Measurements from ENCODE around the gene CCDC38. TPM values are rescaled to one million over a fixed set of nuclear protein-coding genes. Genes with fewer than 3 reads are reported as not detected.

The CCDC38 gene
- total and polyA plus RNA-seq, 9 of the 15 experiments (the other 6 are each of a cell fraction or from before 2014, with no cell fraction given) = not detected

DNA sequence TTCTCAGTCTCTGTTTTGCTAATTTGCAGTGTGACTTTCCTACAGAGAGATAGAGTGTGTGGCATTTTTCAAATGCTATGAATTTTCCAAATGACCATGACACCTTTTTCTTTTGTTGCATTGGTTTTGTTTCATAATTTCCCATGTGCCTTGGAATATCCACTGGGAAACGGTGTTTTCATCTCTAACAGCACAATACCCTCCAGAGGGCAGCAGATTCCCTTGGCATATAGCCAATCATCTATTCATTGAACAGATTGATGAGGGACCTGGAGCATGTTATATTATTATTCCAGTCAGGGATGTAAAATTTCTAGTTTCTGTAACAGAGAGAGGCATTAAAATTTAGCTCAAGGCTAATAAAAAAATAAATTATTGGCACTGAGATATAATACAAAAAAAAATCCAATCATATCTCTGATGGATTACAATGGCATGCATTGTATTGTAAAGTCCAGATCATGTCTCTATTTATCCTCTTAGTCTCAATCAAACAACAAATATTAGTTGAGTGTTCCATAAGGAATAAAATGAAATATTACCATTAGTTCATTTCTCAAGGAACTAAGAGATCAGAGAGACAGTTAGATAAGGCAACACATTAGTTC, 122.2 kb downstream of the CCDC38 start:
- DNase-seq (ENCODE audit: extremely low read depth in 1 of 4, low spot score in 3 of 4) (peak; percentile 22 to 32 (median 28)), FAIRE-seq (no peak), ATAC-seq (no peak)
- TF ChIP-seq NFIC (IDR thresholded peaks at IDR 0.05) (peak; percentile 97), ZNF174 (CRISPR knock-in tag; IDR thresholded peaks at IDR 0.05) (no peak), RAD21 (CRISPR knock-in tag; conservative IDR thresholded peaks at IDR 0.05 in 1 of 2, IDR thresholded peaks at IDR 0.05 in 1 of 2) (peak; percentile 40 to 57; a peak in 3 of 4 replicates), ZBTB1 (CRISPR knock-in tag; IDR thresholded peaks at IDR 0.05; ENCODE audit: borderline replicate concordance, low read depth) (no peak), NFIX (CRISPR knock-in tag; IDR thresholded peaks at IDR 0.05; ENCODE audit: low read depth) (peak; percentile 43), CBX3 (IDR thresholded peaks at IDR 0.05; ENCODE audit: borderline replicate concordance in 1 of 2, low read length in 2 of 2) (no peak)
- TF ChIP-seq, protein P1, sequence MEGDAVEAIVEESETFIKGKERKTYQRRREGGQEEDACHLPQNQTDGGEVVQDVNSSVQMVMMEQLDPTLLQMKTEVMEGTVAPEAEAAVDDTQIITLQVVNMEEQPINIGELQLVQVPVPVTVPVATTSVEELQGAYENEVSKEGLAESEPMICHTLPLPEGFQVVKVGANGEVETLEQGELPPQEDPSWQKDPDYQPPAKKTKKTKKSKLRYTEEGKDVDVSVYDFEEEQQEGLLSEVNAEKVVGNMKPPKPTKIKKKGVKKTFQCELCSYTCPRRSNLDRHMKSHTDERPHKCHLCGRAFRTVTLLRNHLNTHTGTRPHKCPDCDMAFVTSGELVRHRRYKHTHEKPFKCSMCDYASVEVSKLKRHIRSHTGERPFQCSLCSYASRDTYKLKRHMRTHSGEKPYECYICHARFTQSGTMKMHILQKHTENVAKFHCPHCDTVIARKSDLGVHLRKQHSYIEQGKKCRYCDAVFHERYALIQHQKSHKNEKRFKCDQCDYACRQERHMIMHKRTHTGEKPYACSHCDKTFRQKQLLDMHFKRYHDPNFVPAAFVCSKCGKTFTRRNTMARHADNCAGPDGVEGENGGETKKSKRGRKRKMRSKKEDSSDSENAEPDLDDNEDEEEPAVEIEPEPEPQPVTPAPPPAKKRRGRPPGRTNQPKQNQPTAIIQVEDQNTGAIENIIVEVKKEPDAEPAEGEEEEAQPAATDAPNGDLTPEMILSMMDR (IDR thresholded peaks at IDR 0.05 in 2 of 3, conservative IDR thresholded peaks at IDR 0.05 in 1 of 3; ENCODE audit: insufficient read depth in 2 of 3, low read depth in 1 of 3, low read length in 3 of 3) = peak; percentile 31 to 54 (median 38); a peak in 4 of 6 replicates
- Histone ChIP-seq H3K9me3 (replicated peaks; ENCODE audit: control insufficient read depth, insufficient read depth, low read depth, low read length) (no peaks in the 10 kb centered on the region), H3K9ac (ENCODE audit: insufficient read depth in 1 of 2, low read depth in 2 of 2, low read length in 2 of 2) (no peak overlapping the region), H3K4me1 (replicated peaks in 1 of 2; ENCODE audit: control insufficient read depth in 2 of 2, insufficient read depth in 2 of 2, low read length in 2 of 2) (no peaks in the 10 kb centered on the region), H3K9me1 (ENCODE audit: control insufficient read depth, insufficient read depth, low read length) (no peaks in the 10 kb centered on the region), H3K27ac (ENCODE audit: extremely low read depth, low read depth, low read length) (no peak overlapping the region), H4K20me1 (replicated peaks; ENCODE audit: control insufficient read depth, insufficient read depth, low read length) (no peaks in the 10 kb centered on the region), H3K36me3 (ENCODE audit: control insufficient read depth, insufficient read depth, low read length) (no peaks in the 10 kb centered on the region), H3K4me3 (no peak overlapping the region), H3K27me3 (ENCODE audit: control insufficient read depth in 2 of 2, insufficient read depth in 2 of 2, low read length in 2 of 2) (no peaks in the 10 kb centered on the region; a peak in 3 of 5 replicates), H2AFZ (ENCODE audit: low read depth, low read length) (no peak overlapping the region), H3K4me2 (ENCODE audit: insufficient read depth, low read length) (no peak overlapping the region), H3K79me2 (ENCODE audit: control insufficient read depth, insufficient read depth, low read length) (no peaks in the 10 kb centered on the region)
- ChIA-PET CTCF (ENCODE audit: low intra/inter-chr PET ratio) (no interaction called here), POLR2A (no interaction called here)
- no TSS peak for BruUV-seq (replicated peaks)
- intact Hi-C loops (cut with micrococcal nuclease) = loop anchor here (5.0 kb wide), 1 partner anchor 177 kb away; the partner anchor contains the start of gene HAL
- in situ Hi-C loops (cut with MboI) = no loop called here
- WGBS (ENCODE audit: insufficient coverage, low coverage, missing lambda C conversion rate) = 0% methylated on average over 1 of the region's 1 CpG

Other genes with a start within 250 kb of the CCDC38 start
- not detected in 2 replicates for gene NTN4, start 151.8 kb downstream of the CCDC38 start, total RNA-seq (2014; rRNA removed)
- gene NTN4, start 151.8 kb downstream of the CCDC38 start, total RNA-seq (2014; rRNA removed; fragmentation: Illumina TruSeq; extraction: Trizol) = not detected in 2 replicates
- gene NTN4, start 151.8 kb downstream of the CCDC38 start, total RNA-seq (2015; rRNA removed; fragmentation: Illumina TruSeq; extraction: Trizol) = not detected in 2 replicates
- 0.13 TPM in 1 of 2 replicates, not detected in the other for gene NTN4, start 151.8 kb downstream of the CCDC38 start, total RNA-seq (2021)
- gene NTN4, start 151.8 kb downstream of the CCDC38 start, polyA plus RNA-seq (2011; rRNA removed) = not detected in 2 replicates
- not detected in 2 replicates for gene NTN4, start 151.8 kb downstream of the CCDC38 start, polyA plus RNA-seq (2014; fragmentation: Illumina TruSeq; extraction: Trizol)
- gene NTN4, start 151.8 kb downstream of the CCDC38 start, polyA plus RNA-seq (2014; fragmentation: Nextera tagmentation; extraction: Ambion mirVana) = not detected
- not detected in 2 replicates for gene NTN4, start 151.8 kb downstream of the CCDC38 start, polyA plus RNA-seq (2014; rRNA removed)
- 70.4 and 83.6 TPM in 2 replicates for gene SNRPF, start 83.7 kb downstream of the CCDC38 start, total RNA-seq (2014; rRNA removed)
- gene SNRPF, start 83.7 kb downstream of the CCDC38 start, total RNA-seq (2014; rRNA removed; fragmentation: Illumina TruSeq; extraction: Trizol) = 99.2 and 103 TPM in 2 replicates
- gene SNRPF, start 83.7 kb downstream of the CCDC38 start, total RNA-seq (2015; rRNA removed; fragmentation: Illumina TruSeq; extraction: Trizol) = 104 and 118 TPM in 2 replicates
- gene SNRPF, start 83.7 kb downstream of the CCDC38 start, total RNA-seq (2021) = 66.1 and 67.0 TPM in 2 replicates
- 37.9 and 54.6 TPM in 2 replicates for gene SNRPF, start 83.7 kb downstream of the CCDC38 start, polyA plus RNA-seq (2011; rRNA removed)
- gene SNRPF, start 83.7 kb downstream of the CCDC38 start, polyA plus RNA-seq (2014; fragmentation: Illumina TruSeq; extraction: Trizol) = 91.4 and 93.6 TPM in 2 replicates
- 100 to 1,000 TPM; 181 to 205 TPM for gene SNRPF, start 83.7 kb downstream of the CCDC38 start, polyA plus RNA-seq (2014; fragmentation: Nextera tagmentation; extraction: Ambion mirVana)
- gene SNRPF, start 83.7 kb downstream of the CCDC38 start, polyA plus RNA-seq (2014; rRNA removed) = 76.0 and 80.5 TPM in 2 replicates
- not detected in 2 replicates for gene AMDHD1, start 717 bp upstream of the CCDC38 start, total RNA-seq (2014; rRNA removed)
- gene AMDHD1, start 717 bp upstream of the CCDC38 start, total RNA-seq (2014; rRNA removed; fragmentation: Illumina TruSeq; extraction: Trizol) = not detected in 2 replicates
- gene AMDHD1, start 717 bp upstream of the CCDC38 start, total RNA-seq (2015; rRNA removed; fragmentation: Illumina TruSeq; extraction: Trizol) = not detected in 2 replicates
- gene AMDHD1, start 717 bp upstream of the CCDC38 start, total RNA-seq (2021) = not detected in 2 replicates
- gene AMDHD1, start 717 bp upstream of the CCDC38 start, polyA plus RNA-seq (2011; rRNA removed) = not detected in 2 replicates
- gene AMDHD1, start 717 bp upstream of the CCDC38 start, polyA plus RNA-seq (2014; fragmentation: Illumina TruSeq; extraction: Trizol) = not detected in 2 replicates
- gene AMDHD1, start 717 bp upstream of the CCDC38 start, polyA plus RNA-seq (2014; fragmentation: Nextera tagmentation; extraction: Ambion mirVana) = not detected
- gene AMDHD1, start 717 bp upstream of the CCDC38 start, polyA plus RNA-seq (2014; rRNA removed) = not detected in 2 replicates
- gene HAL, start 53.7 kb upstream of the CCDC38 start, total RNA-seq (2014; rRNA removed) = not detected in 2 replicates
- not detected in 2 replicates for gene HAL, start 53.7 kb upstream of the CCDC38 start, total RNA-seq (2014; rRNA removed; fragmentation: Illumina TruSeq; extraction: Trizol)
- 0.04 TPM in 1 of 2 replicates, not detected in the other for gene HAL, start 53.7 kb upstream of the CCDC38 start, total RNA-seq (2015; rRNA removed; fragmentation: Illumina TruSeq; extraction: Trizol)
- gene HAL, start 53.7 kb upstream of the CCDC38 start, total RNA-seq (2021) = 0.20 TPM in 1 of 2 replicates, not detected in the other
- 0.03 and 0.36 TPM in 2 replicates for gene HAL, start 53.7 kb upstream of the CCDC38 start, polyA plus RNA-seq (2011; rRNA removed)
- 0.03 and 0.04 TPM in 2 replicates for gene HAL, start 53.7 kb upstream of the CCDC38 start, polyA plus RNA-seq (2014; fragmentation: Illumina TruSeq; extraction: Trizol)
- gene HAL, start 53.7 kb upstream of the CCDC38 start, polyA plus RNA-seq (2014; fragmentation: Nextera tagmentation; extraction: Ambion mirVana) = not detected
- 0.28 TPM in 1 of 2 replicates, not detected in the other for gene HAL, start 53.7 kb upstream of the CCDC38 start, polyA plus RNA-seq (2014; rRNA removed)
- 25.2 and 27.8 TPM in 2 replicates for gene LTA4H, start 93.0 kb upstream of the CCDC38 start, total RNA-seq (2014; rRNA removed)
- gene LTA4H, start 93.0 kb upstream of the CCDC38 start, total RNA-seq (2014; rRNA removed; fragmentation: Illumina TruSeq; extraction: Trizol) = 42.9 and 47.0 TPM in 2 replicates
- 39.2 and 40.5 TPM in 2 replicates for gene LTA4H, start 93.0 kb upstream of the CCDC38 start, total RNA-seq (2015; rRNA removed; fragmentation: Illumina TruSeq; extraction: Trizol)
- 32.9 and 33.2 TPM in 2 replicates for gene LTA4H, start 93.0 kb upstream of the CCDC38 start, total RNA-seq (2021)
- 39.3 and 57.4 TPM in 2 replicates for gene LTA4H, start 93.0 kb upstream of the CCDC38 start, polyA plus RNA-seq (2011; rRNA removed)
- 45.8 and 58.1 TPM in 2 replicates for gene LTA4H, start 93.0 kb upstream of the CCDC38 start, polyA plus RNA-seq (2014; fragmentation: Illumina TruSeq; extraction: Trizol)
- gene LTA4H, start 93.0 kb upstream of the CCDC38 start, polyA plus RNA-seq (2014; fragmentation: Nextera tagmentation; extraction: Ambion mirVana) = 10 to 100 TPM; 37.6 to 46.8 TPM
- 35.7 and 42.9 TPM in 2 replicates for gene LTA4H, start 93.0 kb upstream of the CCDC38 start, polyA plus RNA-seq (2014; rRNA removed)